ENCODE results near the gene TMEM185B.

- no peak for TF ChIP-seq CTCF (IDR thresholded peaks at IDR 0.05)
- TF ChIP-seq POLR2A (IDR thresholded peaks at IDR 0.05) = no peak
These were observed 5.0 kb downstream of the TMEM185B start for GRCh38 chr2:120218181-120218580.
